ENCODE data around the gene LAMA3.

DNA sequence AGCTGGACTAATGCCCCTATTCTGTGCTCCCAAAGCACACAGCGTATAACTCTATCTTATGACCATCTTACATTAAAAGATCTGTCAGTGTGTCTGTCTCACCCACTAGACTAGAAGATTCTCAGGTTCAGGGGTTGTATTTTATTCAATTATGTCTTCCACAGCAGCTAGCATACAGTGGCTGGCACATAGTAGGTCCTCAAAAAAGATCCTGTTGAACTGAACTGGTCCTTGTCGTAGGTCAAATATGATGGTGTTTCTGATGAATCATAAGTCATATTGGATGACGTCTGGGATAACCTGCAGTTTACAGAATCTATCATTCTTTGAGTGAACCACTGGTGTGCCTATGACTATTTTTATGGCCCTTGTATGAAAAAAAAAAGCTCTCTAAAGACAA is 314.0 kb downstream of the LAMA3 start:
- TF ChIP-seq CTCF (IDR thresholded peaks at IDR 0.05): no peak
- TF ChIP-seq POLR2AphosphoS5 (IDR thresholded peaks at IDR 0.05): no peak
- TF ChIP-seq POLR2A (IDR thresholded peaks at IDR 0.05): no peak
